H1 (cell line): ENCODE results near the gene IVL. TPM values are rescaled to one million over a fixed set of nuclear protein-coding genes. Genes with fewer than 3 reads are reported as not detected.

ENCODE experiments used
- CBX5 ChIP-seq: fragments of 300-800, 300-1000 bp; sonication (generic); IDR thresholded peaks from 2 replicates; pipeline ENCODE4 v1.7.1; 2016; ENCODE audit warnings: antibody characterized with exemption, low read length, low read depth
- CHD2 ChIP-seq: IDR thresholded peaks from 2 replicates; pipeline ENCODE4 v1.6.1; 2012; ENCODE audit warnings: low read length, improper control_type of control experiment
- EZH2 ChIP-seq: fragments of 200-600 bp; sonication (generic); IDR thresholded peaks from 2 replicates; pipeline ENCODE4 v1.7.1; 2012; ENCODE audit warnings: low read depth, mild to moderate bottlenecking, moderate library complexity, low read length, inconsistent platforms; ENCODE audit not compliant: severe bottlenecking
- polyA plus RNA-seq, 7 experiments: library from polyadenylated mRNA; depleted of rRNA in 3 of 7; stranded (reverse) in 5 of 7; unstranded in 2 of 7; fragments of >200 nt in 5 of 7; fragments of 200-250 nt in 2 of 7; gene quantifications; 1 replicate in 5 of 7; 2 replicates in 1 of 7; 4 replicates in 1 of 7; pipeline versions ENCODE4 v1.2.1 to v1.2.3, GENCODE V29; 2011 to 2013; ENCODE audit warnings: missing spikeins in 2 of 7, mixed read lengths in 2 of 7
- total RNA-seq: library from RNA; stranded (reverse); fragmentation: NEBNext Ultra II Directional; extraction: Animal tissue kit (Norgen Biotek cat#: 25700); gene quantifications from 2 replicates; pipeline ENCODE4 v1.2.1, GENCODE V29; 2021

IVL gene
- total and polyA plus RNA-seq, 2 of the 8 experiments (the other 6 are each of a cell fraction or from before 2014, with no cell fraction given): not detected

DNA sequence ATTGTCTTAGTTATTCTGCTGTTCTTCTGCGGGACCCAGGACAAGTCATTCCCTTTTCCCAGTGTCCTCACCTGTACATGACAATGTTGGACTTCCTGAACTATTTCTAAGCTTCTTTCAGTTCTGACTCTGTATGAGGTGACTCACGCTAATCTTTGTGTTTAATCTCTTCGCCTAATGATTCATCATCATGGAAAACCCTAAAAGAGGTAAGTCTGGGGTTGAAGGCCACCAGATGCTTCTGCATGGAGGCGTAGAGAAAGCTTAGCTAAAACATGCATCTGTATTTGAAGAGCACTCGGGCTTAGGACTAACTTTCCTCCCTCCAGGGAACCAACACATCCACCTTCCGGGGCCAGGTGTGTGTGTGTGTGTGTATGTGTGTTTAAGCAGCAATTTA, 46.1 kb downstream of the IVL start (continued):
- no peak for TF ChIP-seq CHD2
- TF ChIP-seq EZH2: no peak
- TF ChIP-seq CBX5: no peak
- TF ChIP-seq, all 59 proteins: peak for 0
